GM23248 (cell line): ENCODE data around the gene RPL35.

ENCODE experiments used
- EZH2 ChIP-seq: fragments of 200-600 bp; sonication (generic); IDR thresholded peaks from 2 replicates; pipeline ENCODE4 v1.6.1; 2018; ENCODE audit warnings: antibody characterized with exemption, mild to moderate bottlenecking; ENCODE audit not compliant: insufficient read depth, poor library complexity, severe bottlenecking
- EZH2phosphoT487 ChIP-seq: fragments of 200-600 bp; sonication (generic); IDR thresholded peaks from 2 replicates; pipeline ENCODE4 v1.6.1; 2018; ENCODE audit warnings: antibody characterized with exemption, moderate library complexity, mild to moderate bottlenecking, low read depth; ENCODE audit not compliant: insufficient read depth

- TF ChIP-seq EZH2 (no peak), EZH2phosphoT487 (no peak)
Measured at GRCh38 chr9:124869986-124870560, 8.3 kb upstream of the RPL35 start.
